ENCODE data around the gene RILP.
"Not testable (repeated sequence)": the region's sequence is repeated elsewhere in the genome, so short reads cannot be mapped to it uniquely, and the experiment has no call there.

The RILP gene, protein sequence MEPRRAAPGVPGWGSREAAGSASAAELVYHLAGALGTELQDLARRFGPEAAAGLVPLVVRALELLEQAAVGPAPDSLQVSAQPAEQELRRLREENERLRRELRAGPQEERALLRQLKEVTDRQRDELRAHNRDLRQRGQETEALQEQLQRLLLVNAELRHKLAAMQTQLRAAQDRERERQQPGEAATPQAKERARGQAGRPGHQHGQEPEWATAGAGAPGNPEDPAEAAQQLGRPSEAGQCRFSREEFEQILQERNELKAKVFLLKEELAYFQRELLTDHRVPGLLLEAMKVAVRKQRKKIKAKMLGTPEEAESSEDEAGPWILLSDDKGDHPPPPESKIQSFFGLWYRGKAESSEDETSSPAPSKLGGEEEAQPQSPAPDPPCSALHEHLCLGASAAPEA

DNA sequence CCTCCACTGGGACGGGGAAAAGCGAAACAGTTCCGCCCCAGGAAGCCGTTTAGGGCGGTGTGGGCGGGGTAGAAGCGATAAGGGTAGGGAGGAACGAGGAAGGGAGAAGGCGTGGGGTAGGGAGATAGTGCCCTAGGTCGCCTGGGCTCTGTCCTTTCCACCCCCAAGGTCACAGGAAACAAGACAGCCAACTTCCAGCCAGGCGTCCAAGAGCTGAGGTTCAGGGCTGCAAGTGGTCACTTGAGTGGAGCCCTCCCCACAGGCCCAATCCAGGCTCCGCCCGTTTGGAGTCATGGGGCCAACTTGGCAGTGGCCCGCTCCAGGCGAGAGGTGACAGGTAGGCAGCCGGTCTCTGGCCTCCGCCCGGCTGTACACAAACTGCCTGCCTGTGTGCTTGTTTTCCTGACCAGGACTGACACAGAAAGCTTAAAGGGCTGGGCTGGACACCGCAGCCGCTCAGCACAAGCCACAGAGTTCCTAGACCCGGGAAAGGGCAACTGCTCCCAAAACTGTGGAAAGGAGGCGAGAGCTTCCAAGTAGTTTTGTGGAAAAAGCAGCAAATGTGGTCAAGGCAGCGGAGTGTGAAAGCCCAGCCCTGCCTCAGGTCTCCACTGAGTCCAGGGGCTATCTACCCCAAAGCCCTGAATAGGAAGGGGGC lies at the start of gene RILP:
RILP (minus strand) TSS at position 23 of the 658 bp plus-strand sequence. CDS start 62 bp downstream, outside the sequence.
- DNase-seq (ENCODE audit: low read depth), result no peak

- no peak for DNase-seq (ENCODE audit: low read depth)
Observed at GRCh38 chr17:1697681-1698080, 48.0 kb upstream of the RILP start.

DNA sequence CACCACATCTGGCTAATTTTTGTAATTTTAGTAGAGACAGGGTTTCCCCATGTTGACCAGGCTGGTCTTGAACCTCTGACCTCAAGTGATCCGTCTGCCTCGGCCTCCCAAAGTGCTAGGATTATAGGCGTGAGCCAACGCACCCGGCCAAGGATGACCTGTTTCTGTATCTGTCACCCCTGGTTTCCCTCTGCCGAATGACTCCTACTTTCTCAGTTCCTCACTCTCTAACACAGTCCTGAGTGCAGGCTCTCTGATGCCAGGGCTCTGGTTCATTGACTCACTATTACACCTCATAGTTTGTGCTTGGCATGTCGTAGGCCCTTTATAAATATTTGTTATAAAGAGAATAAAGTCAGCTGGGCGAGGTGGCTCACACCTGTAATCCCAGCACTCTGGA lies 45.7 kb upstream of the RILP start:
- DNase-seq (ENCODE audit: low read depth), result no peak

DNA sequence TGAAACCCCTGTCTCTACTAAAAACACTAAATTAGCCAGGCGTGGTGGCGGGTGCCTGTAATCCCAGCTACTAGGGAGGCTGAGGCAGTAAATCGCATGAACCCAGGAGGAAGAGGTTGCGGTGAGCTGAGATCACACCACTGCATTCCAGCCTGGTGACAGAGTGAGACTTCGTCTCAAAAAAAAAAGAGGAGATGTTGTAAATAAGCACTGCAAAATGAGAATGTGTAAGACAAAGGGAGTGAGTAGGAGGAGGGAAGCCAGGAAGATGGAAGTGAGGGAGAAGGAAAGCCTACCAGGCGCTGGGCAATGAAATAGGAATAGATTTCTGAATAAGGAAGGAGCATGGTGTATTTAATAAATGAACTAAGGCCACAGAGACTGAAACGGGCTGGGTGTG lies 43.7 kb upstream of the RILP start:
- DNase-seq (ENCODE audit: low read depth), result no peak

GRCh38 chr17:1690544-1691221 lies 41.0 kb upstream of the RILP start:
- DNase-seq (ENCODE audit: low read depth), result no peak

- DNase-seq (ENCODE audit: low read depth), result not testable (repeated sequence)
Observed at GRCh38 chr17:1688405-1688804, 38.7 kb upstream of the RILP start.

- DNase-seq (ENCODE audit: low read depth), result no peak
Observed at GRCh38 chr17:1686086-1686485, 36.4 kb upstream of the RILP start.

DNA sequence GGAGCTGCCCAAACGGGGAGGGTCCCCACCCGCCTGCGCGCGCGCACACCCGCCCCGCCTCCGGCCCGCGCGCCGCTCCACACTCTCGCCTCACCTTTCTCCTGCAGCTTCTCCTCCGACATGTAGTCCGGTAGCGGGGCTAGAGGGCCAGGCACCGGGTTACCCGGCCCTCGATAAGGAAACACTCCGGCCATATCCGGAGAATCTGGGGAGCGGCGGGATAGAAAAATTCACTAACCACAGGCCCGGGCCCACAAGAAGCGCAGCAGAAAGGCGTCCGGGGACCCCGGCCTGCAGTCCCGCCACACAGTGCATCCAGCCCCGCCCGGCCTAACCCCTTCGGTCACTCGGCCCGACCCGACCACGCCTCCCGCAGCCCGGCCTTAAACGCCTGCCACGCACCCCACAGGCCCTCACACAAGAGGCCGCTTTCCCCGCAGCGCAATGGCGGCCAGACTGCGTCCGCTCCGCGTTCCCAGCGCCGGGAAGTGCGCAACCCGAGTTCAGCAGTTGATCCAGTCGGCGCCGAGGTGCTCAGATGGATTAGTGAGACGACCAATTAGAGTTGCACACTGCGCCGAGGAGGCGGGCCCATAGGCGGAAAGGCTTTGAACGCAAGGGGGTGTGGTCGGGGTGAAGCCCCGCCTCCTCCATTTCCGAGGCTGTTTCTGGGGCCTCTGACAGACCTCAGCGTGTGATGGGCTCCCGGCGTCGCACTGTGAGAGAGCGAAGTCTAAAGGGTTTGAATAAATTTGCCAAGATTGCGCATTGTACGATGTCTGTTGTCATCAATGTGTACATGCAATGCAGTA lies 34.9 kb upstream of the RILP start, which contains the start of gene PRPF8:
PRPF8 (minus strand) TSS at position 490 of the 812 bp plus-strand sequence; CDS start at position 194, 296 bp downstream.
- peak; percentile 83 for DNase-seq (ENCODE audit: low read depth)

DNA sequence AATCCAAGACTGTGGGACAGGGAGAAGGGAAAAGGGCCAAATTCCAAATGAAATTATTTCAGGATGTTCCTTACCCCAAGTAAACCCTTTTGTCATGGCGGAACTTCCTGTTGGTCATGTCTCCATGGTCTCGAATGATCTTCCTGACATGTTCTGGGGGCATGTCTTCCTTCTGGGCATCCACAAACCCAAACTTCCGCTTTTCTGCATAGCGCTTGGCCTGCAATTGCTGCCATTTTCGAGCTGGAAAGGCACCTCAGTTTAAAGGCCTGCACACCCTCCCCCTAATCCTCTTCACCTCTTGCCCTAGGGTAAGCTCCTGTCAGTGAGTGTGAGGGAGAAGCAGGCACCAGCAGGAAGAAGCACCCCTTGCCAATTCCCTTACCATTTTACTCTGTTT lies 33.8 kb upstream of the RILP start:
- no peak for DNase-seq (ENCODE audit: low read depth)

DNA sequence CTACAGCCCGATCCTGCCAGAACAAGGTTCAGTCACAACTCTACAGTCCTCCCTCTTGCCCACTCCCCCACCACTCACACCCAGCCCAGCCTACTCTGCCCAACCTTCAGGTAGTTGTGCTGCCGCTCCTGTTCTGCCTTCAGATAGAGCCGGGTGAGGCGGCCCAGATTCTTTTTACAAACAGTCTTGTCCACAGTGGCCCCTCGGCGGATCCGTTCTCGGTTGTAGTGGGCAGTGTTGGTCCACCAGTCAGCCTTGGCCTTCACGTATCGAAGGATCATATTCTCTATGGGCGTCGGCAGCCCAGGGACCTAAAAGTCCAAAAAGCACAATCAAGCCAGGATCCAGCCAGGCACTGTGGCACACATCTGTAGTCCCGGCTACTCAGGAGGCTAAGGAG lies 26.7 kb upstream of the RILP start:
- no peak for DNase-seq (ENCODE audit: low read depth)

DNA sequence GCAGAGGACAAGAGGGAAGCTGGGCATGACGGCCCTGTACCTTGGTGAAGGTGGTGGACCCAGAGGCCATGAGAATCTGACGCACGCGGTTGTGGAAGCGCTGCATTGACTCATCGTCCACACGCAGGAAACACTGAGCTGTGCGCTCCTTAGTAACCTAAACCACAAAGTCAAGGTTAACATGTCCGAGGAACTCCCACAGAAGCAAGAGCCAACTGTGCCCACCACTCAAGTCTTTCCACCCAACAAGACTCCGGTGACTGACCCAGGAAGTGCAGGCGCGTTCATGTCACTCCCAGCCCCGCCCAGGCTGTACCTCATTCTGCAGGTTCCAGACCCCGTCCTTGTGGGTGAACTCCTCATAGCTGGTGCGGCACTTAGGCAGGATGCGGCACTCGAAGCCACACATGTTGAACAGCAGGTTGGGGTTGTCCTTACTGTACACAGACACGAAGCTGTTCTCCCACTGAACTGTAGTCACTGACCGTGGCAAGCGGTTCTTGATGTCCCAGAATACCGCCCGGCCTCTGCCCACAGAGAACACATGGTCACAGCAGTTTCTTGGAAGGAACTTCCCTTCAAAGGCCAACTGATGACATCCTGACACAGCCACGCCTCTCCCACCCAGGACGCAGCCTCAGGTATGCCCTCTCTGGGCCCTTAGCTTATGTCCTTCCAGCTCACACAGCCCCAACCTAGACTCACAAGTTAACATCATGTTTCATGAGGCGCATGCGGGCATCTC lies 23.5 kb upstream of the RILP start:
- DNase-seq (ENCODE audit: low read depth), result no peak

DNA sequence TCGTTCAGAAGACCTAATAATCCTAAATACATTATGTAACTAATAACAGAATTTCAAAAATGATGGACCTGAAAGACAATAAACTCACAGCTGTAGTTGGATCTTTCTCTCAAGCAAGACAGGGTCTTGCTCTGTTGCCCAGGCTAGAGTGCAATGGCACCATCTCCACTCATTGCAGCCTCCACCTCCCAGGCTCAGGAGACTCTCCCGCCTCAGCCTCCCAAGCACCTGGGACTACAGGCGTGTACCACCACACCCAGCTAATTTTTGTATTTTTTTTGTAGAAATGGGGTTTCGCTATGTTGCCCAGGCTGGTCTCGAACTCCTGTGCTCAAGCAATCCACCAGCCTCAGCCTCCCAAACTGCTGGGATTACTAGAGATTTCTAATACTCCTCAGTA lies 14.3 kb upstream of the RILP start:
- not testable (repeated sequence) for DNase-seq (ENCODE audit: low read depth)

- no peak for DNase-seq (ENCODE audit: low read depth)
Observed at GRCh38 chr17:1661045-1661444, 11.4 kb upstream of the RILP start.

DNA sequence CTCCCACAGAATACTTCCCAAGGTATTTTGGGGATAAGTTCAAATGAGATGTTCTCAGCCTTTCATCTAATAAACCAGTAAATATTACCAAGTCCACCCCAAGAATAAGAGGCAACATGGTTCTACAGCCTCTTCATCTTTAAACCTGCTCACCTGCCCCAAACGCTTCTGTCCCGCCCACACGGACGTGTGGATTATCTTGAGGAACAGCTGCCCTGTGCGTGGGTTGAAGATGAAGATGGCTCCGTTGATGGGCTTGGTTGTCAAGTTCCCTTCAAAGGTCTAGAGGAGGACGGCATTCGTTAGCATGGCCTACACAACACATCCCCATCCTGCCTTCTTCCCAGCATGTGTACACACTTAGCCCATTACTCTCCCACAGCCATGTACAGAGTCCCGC lies 8.4 kb upstream of the RILP start:
- no peak for DNase-seq (ENCODE audit: low read depth)

DNA sequence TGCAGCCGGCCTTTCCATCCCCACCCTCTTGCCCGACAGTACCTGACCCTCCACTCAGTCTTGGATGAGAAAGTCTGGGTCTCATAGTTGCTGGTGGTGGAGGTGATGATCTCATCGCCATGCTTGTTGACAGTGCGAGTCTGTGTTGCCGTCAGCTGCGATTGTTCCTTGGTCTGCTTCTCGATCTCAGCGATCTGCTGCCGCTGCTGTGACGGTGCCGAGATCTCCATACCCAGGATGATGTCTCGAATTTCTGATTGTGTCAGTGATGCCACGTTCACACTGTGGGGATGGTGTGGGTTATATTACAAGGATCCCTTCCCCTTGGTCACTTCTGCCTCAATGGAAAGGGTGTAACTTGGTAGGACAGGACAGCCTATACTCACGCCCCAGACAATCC lies 4.1 kb upstream of the RILP start:
- no peak for DNase-seq (ENCODE audit: low read depth)

- not testable (repeated sequence) for DNase-seq (ENCODE audit: low read depth)
Observed at GRCh38 chr17:1652794-1653193, 3.1 kb upstream of the RILP start.

- no peak for DNase-seq (ENCODE audit: low read depth)
Observed at GRCh38 chr17:1651559-1651844, 1.8 kb upstream of the RILP start.

- DNase-seq (ENCODE audit: low read depth), result no peak
Observed at GRCh38 chr17:1650731-1651558, 1.3 kb upstream of the RILP start.

GRCh38 chr17:1648963-1649843 lies 463 bp downstream of the RILP start:
- no peak for DNase-seq (ENCODE audit: low read depth)
